GM23338 (cell line): ENCODE data around the gene TCERG1L. TPM values are rescaled to one million over a fixed set of nuclear protein-coding genes. Genes with fewer than 3 reads are reported as not detected.

Experiments
- ATAC-seq: fragments of 200-7000 bp; cut with Tn5 transposase; 3 replicates; pipeline ENCODE4 v1.9.1; 2020
- DNase-seq: peaks from one replicate; pipeline ENCODE4 v3.0.0-alpha.2; 2015; ENCODE audit warnings: low spot score
- H2AFZ ChIP-seq: fragments of 200-600 bp; sonication (generic); 2 replicates; pipeline ENCODE4 v1.8.0; 2016; ENCODE audit warnings: antibody characterized with exemption, mild to moderate bottlenecking, moderate library complexity
- H3F3A ChIP-seq: fragments of 200-600 bp; sonication (generic); replicated peaks from 2 replicates; pipeline ENCODE4 v1.8.0; 2017; ENCODE audit warnings: antibody characterized with exemption, mixed run types, low read depth
- H3K27ac ChIP-seq: fragments of 200-600 bp; sonication (generic); 2 replicates; pipeline ENCODE4 v1.6.1; 2016; ENCODE audit warnings: low read depth
- H3K27me3 ChIP-seq: fragments of 200-600 bp; sonication (generic); 2 replicates; pipeline ENCODE4 v1.8.0; 2016; ENCODE audit warnings: mild to moderate bottlenecking, mixed run types, moderate library complexity; ENCODE audit not compliant: insufficient read depth
- H3K36me3 ChIP-seq: fragments of 200-600 bp; sonication (generic); 2 replicates; pipeline ENCODE4 v1.8.0; 2016; ENCODE audit warnings: mild to moderate bottlenecking; ENCODE audit not compliant: insufficient read depth
- H3K4me1 ChIP-seq: fragments of 200-600 bp; sonication (generic); 2 replicates; pipeline ENCODE4 v1.8.0; 2016; ENCODE audit warnings: mild to moderate bottlenecking, moderate library complexity; ENCODE audit not compliant: insufficient read depth
- H3K4me2 ChIP-seq: fragments of 200-600 bp; sonication (generic); 2 replicates; pipeline ENCODE4 v1.7.1; 2017; ENCODE audit warnings: mixed run types
- H3K4me3 ChIP-seq: fragments of 200-600 bp; sonication (generic); 2 replicates; pipeline ENCODE4 v1.6.1; 2016; ENCODE audit warnings: mixed run types
- H3K79me2 ChIP-seq: fragments of 200-600 bp; sonication (generic); replicated peaks from 2 replicates; pipeline ENCODE4 v1.8.0; 2017; ENCODE audit warnings: mild to moderate bottlenecking; ENCODE audit not compliant: insufficient read depth
- H3K9me2 ChIP-seq: fragments of 200-600 bp; sonication (generic); 2 replicates; pipeline ENCODE4 v1.8.0; 2017; ENCODE audit not compliant: insufficient read depth
- H4K20me1 ChIP-seq: fragments of 200-600 bp; sonication (generic); replicated peaks from 2 replicates; pipeline ENCODE4 v1.8.0; 2017; ENCODE audit warnings: mild to moderate bottlenecking; ENCODE audit not compliant: insufficient read depth
- H3K27ac Mint-ChIP-seq: 2 replicates; pipeline ENCODE4 v1.8.0; 2020; ENCODE audit warnings: inconsistent platforms, mild to moderate bottlenecking, moderate library complexity, mixed read lengths
- H3K27me3 Mint-ChIP-seq: 3 replicates; pipeline ENCODE4 v1.8.0; 2022; ENCODE audit warnings: low read depth, mild to moderate bottlenecking, moderate library complexity, mixed read lengths, inconsistent platforms; ENCODE audit not compliant: insufficient read depth, poor library complexity
- H3K36me3 Mint-ChIP-seq: 3 replicates; pipeline ENCODE4 v1.8.0; 2021; ENCODE audit warnings: low read depth, mild to moderate bottlenecking, inconsistent platforms, moderate library complexity, mixed read lengths
- H3K4me1 Mint-ChIP-seq: 3 replicates; pipeline ENCODE4 v1.8.0; 2020; ENCODE audit warnings: mild to moderate bottlenecking, inconsistent platforms, mixed read lengths
- H3K4me3 Mint-ChIP-seq: 3 replicates; pipeline ENCODE4 v1.8.0; 2021; ENCODE audit warnings: moderate library complexity, mild to moderate bottlenecking, inconsistent platforms, mixed read lengths
- H3K9me3 Mint-ChIP-seq: 3 replicates; pipeline ENCODE4 v1.8.0; 2020; ENCODE audit warnings: moderate library complexity, mild to moderate bottlenecking, inconsistent platforms, mixed read lengths
- CREB1 ChIP-seq: fragments of 250-450 bp; sonication (Bioruptor Pico); IDR thresholded peaks from 2 replicates; pipeline ENCODE4 v1.5.0; 2020; ENCODE audit warnings: low read depth, mild to moderate bottlenecking, moderate library complexity
- EZH2 ChIP-seq: fragments of 200-600 bp; sonication (generic); IDR thresholded peaks from one replicate; pipeline ENCODE4 v1.8.0; 2017; ENCODE audit warnings: antibody characterized with exemption, mild to moderate bottlenecking, low read depth; ENCODE audit not compliant: unreplicated experiment
- JUNB ChIP-seq: IDR thresholded peaks from one replicate; pipeline ENCODE4 v1.6.1; 2016; ENCODE audit warnings: antibody characterized with exemption; ENCODE audit not compliant: unreplicated experiment
- NANOG ChIP-seq: IDR thresholded peaks from 2 replicates; pipeline ENCODE4 v1.6.1; 2016; ENCODE audit warnings: antibody characterized with exemption, borderline replicate concordance
- POLR2AphosphoS5 ChIP-seq: IDR thresholded peaks from 2 replicates; pipeline ENCODE4 v1.6.1; 2016; ENCODE audit warnings: antibody characterized with exemption, low read depth
- REST ChIP-seq: IDR thresholded peaks from one replicate; pipeline ENCODE4 v1.6.1; 2018; ENCODE audit warnings: antibody characterized with exemption; ENCODE audit not compliant: unreplicated experiment
- STAT1 ChIP-seq: IDR thresholded peaks from one replicate; pipeline ENCODE4 v1.6.1; 2016; ENCODE audit warnings: antibody characterized with exemption; ENCODE audit not compliant: unreplicated experiment
- ZNF114 ChIP-seq: fragments of 250-450 bp; sonication (Bioruptor Pico); IDR thresholded peaks from 2 replicates; pipeline ENCODE4 v1.5.0; 2020; ENCODE audit warnings: mild to moderate bottlenecking, moderate library complexity
- ZNF331 ChIP-seq: fragments of 250-450 bp; sonication (Bioruptor Pico); IDR thresholded peaks from 2 replicates; pipeline ENCODE4 v1.5.0; 2020; ENCODE audit warnings: low read depth, mild to moderate bottlenecking, moderate library complexity
- ZNF462 ChIP-seq: fragments of 250-450 bp; sonication (Bioruptor Pico); IDR thresholded peaks from 2 replicates; pipeline ENCODE4 v1.5.0; 2020; ENCODE audit warnings: mild to moderate bottlenecking, moderate library complexity
- polyA plus RNA-seq: library from polyadenylated mRNA; unstranded; fragments of >200 nt; fragmentation: Nextera tagmentation; extraction: Ambion mirVana; gene quantifications from 2 replicates; pipeline ENCODE4 v1.2.1, GENCODE V29; 2016
- total RNA-seq: library from RNA; depleted of rRNA; stranded (reverse); fragments of >200 nt; shearing (Covaris generic); gene quantifications from 2 replicates; pipeline ENCODE4 v1.2.3, GENCODE V29; 2014
- TF ChIP-seq, protein P1 (sequence below): IDR thresholded peaks from 2 replicates; pipeline ENCODE4 v1.6.1; 2016; ENCODE audit warnings: antibody characterized with exemption

Gene TCERG1L
- total and polyA plus RNA-seq, 2 experiments from 2014 or later, result 3.9 to 5.5 TPM

DNA sequence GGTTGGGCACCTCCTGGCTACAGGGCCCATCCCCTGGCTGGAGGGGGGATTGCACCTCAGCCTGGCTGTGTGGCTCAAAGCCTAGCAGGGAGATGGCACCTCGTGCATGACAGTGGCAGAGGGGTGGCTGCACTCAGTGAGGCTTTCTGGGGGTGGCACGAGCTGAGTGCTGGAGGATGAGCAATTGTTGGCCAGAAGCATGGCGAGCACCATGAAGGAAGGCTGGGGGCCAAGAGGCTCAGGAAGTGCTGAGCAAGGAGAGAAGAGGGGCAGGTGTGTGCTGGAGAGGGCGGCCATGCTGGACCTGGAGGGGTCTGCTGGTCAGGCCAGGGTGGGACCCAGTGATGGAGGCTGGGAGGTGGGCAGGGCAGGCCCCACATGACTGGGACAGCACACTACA lies 65.4 kb downstream of the TCERG1L start:
- H3K36me3 ChIP-seq, result no peaks in the 10 kb centered on the region
- no peaks in the 10 kb centered on the region for H3K27me3 ChIP-seq
- H3K9me2 ChIP-seq, result no peaks in the 10 kb centered on the region
- H4K20me1 ChIP-seq, result no peaks in the 10 kb centered on the region
- H3F3A ChIP-seq, result no peaks in the 10 kb centered on the region
- no peak overlapping the region for H3K4me2 ChIP-seq
- no peaks in the 10 kb centered on the region for H3K79me2 ChIP-seq
- DNase-seq (no peak), ATAC-seq (no peak)
- Mint-ChIP-seq H3K4me3 (no peak overlapping the region), H3K4me1 (peaks cover 4% of the 10 kb centered on the region; the same call in 2 of the 3 replicates), H3K27ac (no peak overlapping the region), H3K27me3 (peaks cover 5% of the 10 kb centered on the region), H3K9me3 (peaks cover 69% of the 10 kb centered on the region), H3K36me3 (peaks cover 25% of the 10 kb centered on the region)
- H2AFZ ChIP-seq, result no peak overlapping the region
- no peak overlapping the region for H3K27ac ChIP-seq
- TF ChIP-seq NANOG, result no peak
- no peak for TF ChIP-seq ZNF114 (CRISPR knock-in tag)
- no peak overlapping the region for H3K4me3 ChIP-seq
- H3K4me1 ChIP-seq, result no peaks in the 10 kb centered on the region

DNA sequence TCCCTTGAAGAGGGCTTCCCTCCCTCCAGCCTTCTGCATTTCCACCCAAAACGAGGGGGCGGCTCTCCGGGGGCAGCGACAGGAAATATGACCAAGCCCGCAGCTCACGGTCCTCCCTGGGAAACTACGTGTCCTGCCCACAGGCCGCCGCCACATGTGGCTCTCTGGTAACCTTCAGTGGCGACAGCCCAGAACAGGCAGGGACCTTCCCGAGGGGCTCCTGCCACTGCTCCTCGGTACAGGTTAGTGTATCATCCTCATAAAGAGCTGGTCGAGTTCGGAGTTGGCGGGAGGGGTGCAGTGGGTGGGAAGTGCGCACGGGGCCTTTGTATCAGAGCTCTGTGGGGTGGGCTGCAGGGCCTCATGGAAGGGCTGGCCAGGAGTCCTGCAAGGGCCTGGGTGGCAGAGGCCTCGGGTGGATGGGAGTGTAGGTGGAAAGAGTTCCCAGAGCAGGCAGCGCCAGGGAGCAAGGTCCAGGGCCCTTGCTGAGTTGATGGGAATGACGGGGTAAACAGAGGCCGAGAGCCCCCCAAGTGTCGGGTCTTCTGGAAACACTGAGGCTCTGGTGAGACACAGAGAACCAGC lies 66.0 kb downstream of the TCERG1L start:
- no peaks in the 10 kb centered on the region for H3K9me2 ChIP-seq
- no peaks in the 10 kb centered on the region for H3K79me2 ChIP-seq
- ATAC-seq (no peak), DNase-seq (no peak)
- no peaks in the 10 kb centered on the region for H4K20me1 ChIP-seq
- Mint-ChIP-seq H3K4me1 (peaks cover under 1% of the 10 kb centered on the region; the same call in 2 of the 3 replicates), H3K4me3 (no peak overlapping the region), H3K27ac (no peak overlapping the region), H3K36me3 (peaks cover 28% of the 10 kb centered on the region), H3K27me3 (peaks cover 7% of the 10 kb centered on the region), H3K9me3 (peaks cover 69% of the 10 kb centered on the region)
- H3K4me2 ChIP-seq, result no peak overlapping the region
- H3F3A ChIP-seq, result no peaks in the 10 kb centered on the region
- no peaks in the 10 kb centered on the region for H3K27me3 ChIP-seq
- no peaks in the 10 kb centered on the region for H3K4me1 ChIP-seq
- no peak overlapping the region for H2AFZ ChIP-seq
- H3K4me3 ChIP-seq, result no peak overlapping the region
- no peak overlapping the region for H3K27ac ChIP-seq
- H3K36me3 ChIP-seq, result no peaks in the 10 kb centered on the region
- TF ChIP-seq STAT1 (no peak), POLR2AphosphoS5 (no peak), EZH2 (no peak), ZNF114 (CRISPR knock-in tag) (no peak), REST (no peak), NANOG (no peak), CREB1 (no peak), ZNF462 (CRISPR knock-in tag) (no peak), JUNB (no peak), ZNF331 (no peak)
- TF ChIP-seq, protein P1, sequence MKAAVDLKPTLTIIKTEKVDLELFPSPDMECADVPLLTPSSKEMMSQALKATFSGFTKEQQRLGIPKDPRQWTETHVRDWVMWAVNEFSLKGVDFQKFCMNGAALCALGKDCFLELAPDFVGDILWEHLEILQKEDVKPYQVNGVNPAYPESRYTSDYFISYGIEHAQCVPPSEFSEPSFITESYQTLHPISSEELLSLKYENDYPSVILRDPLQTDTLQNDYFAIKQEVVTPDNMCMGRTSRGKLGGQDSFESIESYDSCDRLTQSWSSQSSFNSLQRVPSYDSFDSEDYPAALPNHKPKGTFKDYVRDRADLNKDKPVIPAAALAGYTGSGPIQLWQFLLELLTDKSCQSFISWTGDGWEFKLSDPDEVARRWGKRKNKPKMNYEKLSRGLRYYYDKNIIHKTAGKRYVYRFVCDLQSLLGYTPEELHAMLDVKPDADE, result no peak
